Activated CD4-positive, alpha-beta T cell treated with anti-CD3 and anti-CD28 coated beads for 48 hours (primary cell): ENCODE data around the gene GSDMA.
"Not testable (repeated sequence)": the region's sequence is repeated elsewhere in the genome, so short reads cannot be mapped to it uniquely, and the experiment has no call there.

Source experiments
- DNase-seq: peaks from one replicate; pipeline ENCODE4 v3.0.0-alpha.2; 2020

The GSDMA gene

DNA sequence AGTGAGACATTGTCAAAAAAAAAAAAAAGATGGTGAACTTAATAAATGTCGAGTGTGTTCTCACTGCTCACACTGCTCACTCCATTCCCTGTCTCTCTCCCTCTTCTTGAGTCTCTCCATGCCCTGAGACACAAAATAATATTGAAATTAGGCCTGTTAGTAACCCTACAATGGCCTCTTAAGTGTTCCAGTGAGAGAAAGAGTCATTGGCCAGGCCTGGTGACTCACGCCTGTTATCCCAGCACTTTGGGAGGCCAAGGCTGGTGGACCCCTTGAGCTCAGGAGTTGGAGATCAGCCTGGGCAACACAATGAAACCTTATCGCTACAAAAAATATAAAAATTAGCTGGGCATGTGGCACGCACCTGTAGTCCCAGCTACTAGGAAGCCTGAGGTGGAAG, 36.3 kb downstream of the GSDMA start:
- no peak for DNase-seq

DNA sequence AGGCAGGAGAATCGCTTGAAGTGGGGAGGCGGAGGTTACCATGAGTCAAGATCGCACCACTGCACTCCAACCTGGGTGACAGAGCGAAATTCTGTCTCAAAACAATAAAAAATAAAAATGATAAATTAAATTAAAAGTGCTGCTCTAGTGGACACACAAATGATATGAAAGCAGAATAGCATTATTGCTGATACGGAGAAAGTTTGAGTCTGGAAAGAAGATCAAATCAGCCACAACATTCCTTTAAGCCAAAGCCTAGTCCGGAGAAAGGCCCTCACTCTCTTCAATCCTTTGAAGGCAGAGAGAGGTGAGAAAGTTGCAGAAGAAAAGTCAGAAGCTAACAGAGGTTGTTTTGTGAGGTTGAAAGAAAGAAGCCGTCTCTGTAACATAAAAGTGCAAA, 37.4 kb downstream of the GSDMA start:
- DNase-seq, result no peak

DNA sequence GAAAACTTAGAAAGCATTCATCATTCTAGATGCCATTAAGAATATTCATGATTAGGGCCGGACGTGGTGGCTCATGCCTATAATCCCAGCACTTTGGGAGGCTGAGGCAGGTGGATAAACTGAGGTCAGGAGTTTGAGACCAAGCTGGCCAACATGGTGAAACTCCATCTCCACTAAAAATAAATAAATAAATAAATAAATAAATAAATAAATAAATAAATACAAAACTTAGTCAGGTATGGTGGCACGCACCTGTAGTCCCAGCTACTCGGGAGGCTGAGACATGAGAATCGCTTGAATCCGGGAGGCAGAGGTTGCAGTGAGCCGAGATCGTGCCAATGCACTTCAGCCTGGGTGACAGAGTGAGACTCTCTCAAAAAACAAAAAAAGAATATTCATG, 38.5 kb downstream of the GSDMA start:
- not testable (repeated sequence) for DNase-seq

DNA sequence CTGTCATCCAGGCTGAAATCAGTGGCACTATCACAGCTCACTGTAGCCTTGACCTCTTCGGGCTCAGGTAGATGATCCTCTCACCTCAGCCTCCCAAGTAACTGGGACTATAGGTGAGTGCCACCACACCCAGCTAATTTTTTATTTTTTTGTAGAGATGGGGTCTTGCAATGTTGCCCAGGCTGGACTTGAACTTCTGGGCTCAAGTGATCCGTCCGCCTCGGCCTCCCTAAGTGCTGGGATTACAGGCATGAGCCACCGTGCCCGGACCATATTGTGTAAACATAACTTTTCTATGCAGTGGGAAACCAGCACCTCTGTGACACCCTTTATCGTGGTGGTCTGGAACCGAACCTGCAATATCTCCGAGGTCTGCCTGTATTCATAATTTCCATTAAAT, 41.3 kb downstream of the GSDMA start:
- no peak for DNase-seq

DNA sequence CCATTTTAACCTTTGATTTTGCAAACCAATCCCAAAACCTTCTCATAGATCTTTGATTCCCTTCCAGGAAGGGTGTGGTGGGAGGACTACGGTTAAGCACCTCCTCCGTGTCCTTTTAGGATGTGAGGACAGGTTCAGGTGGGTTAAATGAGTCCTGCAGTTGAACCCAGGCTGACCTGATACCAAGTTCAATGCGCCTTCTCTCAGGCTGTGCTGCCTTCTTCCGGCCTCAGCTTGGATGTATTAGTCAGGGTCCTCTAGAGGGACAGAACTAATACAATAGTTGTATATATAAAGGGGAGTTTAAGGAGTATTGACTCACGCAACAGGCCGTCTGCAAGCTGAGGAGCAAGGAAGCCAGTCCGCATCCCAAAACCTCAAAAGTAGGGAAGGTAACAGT, 41.9 kb downstream of the GSDMA start:
- no peak for DNase-seq

DNA sequence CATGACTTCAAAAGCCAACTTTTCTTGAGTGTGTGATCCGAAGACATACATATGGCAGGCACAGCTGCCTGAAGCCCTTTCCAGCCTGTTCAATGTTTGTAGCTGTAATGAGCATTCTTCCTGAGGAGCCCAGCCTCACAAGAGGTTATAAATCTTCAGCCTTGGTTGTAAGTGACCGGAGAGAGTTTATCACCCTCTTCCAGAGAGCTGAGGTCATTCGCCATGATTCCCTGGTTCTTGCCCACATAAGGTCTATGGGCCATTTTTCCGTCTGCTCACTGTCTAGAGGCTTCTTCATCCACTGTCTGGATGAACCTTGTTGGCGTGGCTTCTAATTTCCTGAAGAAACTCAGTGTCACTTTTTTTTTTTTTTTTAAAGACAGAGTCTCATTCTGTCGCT, 42.7 kb downstream of the GSDMA start:
- no peak for DNase-seq

DNA sequence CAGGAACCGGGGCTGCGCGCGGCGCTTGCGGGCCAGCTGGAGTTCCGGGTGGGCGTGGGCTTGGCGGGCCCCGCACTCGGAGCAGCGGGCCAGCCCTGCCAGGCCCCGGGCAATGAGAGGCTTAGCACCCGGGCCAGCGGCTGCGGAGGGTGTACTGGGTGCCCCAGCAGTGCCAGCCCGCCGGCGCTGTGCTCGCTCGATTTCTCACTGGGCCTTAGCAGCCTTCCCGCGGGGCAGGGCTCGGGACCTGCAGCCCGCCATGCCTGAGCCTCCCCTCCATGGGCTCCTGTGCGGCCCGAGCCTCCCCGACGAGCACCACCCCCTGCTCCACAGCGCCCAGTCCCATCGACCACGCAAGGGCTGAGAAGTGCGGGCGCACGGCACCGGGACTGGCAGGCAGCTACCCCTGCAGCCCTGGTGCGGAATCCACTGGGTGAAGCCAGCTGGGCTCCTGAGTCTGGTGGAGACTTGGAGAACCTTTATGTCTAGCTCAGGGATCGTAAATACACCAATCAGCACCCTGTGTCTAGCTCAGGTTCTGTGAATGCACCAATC, 48.2 kb downstream of the GSDMA start:
- DNase-seq, result not testable (repeated sequence)

DNA sequence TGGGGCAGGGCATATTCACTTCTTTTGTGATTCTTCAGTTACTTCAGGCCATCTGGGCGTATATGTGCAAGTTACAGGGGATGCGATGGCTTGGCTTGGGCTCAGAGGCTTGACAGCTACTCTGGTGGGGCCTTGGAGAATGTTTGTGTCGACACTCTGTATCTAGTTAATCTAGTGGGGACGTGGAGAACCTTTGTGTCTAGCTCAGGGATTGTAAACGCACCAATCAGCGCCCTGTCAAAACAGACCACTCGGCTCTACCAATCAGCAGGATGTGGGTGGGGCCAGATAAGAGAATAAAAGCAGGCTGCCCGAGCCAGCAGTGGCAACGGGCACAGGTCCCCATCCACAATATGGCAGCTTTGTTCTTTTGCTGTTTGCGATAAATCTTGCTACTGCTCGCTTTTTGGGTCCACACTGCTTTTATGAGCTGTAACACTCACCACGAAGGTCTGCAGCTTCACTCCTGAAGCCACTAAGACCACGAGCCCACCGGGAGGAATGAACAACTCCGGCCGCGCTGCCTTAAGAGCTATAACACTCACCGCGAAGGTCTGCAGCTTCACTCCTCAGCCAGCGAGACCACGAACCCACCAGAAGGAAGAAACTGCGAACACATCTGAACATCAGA, 49.3 kb downstream of the GSDMA start:
- DNase-seq, result not testable (repeated sequence)

DNA sequence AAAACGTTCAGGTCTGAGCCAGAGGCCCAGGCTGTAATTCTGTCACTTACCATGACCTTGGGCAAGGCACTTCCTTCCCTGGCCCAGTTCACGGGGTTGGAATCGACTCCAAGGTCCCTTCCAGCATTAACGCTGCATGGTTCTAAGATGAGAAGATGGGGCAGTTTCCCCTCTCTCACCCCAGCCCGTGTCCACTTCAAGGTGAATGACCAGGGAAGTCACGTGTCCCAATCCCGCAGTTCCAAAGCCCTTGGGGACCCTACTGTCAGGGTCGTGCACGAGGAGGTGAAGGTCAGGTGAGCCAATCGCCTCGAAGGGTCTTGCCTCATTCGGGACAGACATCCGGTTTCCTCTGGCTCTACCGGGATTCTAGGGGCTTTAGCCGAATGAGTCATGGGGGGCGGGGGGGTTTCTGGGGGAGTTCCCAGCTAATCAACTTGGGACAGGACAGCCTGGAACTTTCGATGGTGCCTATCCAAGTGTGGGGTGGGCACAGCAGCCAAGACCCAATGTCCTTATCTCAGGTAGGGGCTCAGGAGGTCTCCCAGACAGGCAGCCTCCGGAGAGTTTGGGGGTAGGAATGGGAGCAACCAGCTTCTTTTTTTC, 51.7 kb downstream of the GSDMA start:
- DNase-seq, result no peak

DNA sequence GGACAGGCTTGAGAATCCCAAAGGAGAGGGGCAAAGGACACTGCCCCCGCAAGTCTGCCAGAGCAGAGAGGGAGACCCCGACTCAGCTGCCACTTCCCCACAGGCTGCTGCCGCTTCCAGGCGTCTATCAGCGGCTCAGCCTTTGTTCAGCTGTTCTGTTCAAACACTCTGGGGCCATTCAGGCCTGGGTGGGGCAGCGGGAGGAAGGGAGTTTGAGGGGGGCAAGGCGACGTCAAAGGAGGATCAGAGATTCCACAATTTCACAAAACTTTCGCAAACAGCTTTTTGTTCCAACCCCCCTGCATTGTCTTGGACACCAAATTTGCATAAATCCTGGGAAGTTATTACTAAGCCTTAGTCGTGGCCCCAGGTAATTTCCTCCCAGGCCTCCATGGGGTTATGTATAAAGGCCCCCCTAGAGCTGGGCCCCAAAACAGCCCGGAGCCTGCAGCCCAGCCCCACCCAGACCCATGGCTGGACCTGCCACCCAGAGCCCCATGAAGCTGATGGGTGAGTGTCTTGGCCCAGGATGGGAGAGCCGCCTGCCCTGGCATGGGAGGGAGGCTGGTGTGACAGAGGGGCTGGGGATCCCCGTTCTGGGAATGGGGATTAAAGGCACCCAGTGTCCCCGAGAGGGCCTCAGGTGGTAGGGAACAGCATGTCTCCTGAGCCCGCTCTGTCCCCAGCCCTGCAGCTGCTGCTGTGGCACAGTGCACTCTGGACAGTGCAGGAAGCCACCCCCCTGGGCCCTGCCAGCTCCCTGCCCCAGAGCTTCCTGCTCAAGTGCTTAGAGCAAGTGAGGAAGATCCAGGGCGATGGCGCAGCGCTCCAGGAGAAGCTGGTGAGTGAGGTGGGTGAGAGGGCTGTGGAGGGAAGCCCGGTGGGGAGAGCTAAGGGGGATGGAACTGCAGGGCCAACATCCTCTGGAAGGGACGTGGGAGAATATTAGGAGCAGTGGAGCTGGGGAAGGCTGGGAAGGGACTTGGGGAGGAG, 52.5 kb downstream of the GSDMA start, which contains the start of gene CSF3:
CSF3 (plus strand) TSS at position 436 of the 993 bp plus-strand sequence; CDS start at position 471, 35 bp downstream.
- no peak for DNase-seq

DNA sequence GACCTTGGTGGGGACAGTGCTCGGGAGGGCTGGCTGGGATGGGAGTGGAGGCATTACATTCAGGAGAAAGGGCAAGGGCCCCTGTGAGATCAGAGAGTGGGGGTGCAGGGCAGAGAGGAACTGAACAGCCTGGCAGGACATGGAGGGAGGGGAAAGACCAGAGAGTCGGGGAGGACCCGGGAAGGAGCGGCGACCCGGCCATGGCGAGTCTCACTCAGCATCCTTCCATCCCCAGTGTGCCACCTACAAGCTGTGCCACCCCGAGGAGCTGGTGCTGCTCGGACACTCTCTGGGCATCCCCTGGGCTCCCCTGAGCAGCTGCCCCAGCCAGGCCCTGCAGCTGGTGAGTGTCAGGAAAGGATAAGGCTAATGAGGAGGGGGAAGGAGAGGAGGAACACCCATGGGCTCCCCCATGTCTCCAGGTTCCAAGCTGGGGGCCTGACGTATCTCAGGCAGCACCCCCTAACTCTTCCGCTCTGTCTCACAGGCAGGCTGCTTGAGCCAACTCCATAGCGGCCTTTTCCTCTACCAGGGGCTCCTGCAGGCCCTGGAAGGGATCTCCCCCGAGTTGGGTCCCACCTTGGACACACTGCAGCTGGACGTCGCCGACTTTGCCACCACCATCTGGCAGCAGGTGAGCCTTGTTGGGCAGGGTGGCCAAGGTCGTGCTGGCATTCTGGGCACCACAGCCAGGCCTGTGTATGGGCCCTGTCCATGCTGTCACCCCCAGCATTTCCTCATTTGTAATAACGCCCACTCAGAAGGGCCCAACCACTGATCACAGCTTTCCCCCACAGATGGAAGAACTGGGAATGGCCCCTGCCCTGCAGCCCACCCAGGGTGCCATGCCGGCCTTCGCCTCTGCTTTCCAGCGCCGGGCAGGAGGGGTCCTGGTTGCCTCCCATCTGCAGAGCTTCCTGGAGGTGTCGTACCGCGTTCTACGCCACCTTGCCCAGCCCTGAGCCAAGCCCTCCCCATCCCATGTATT, 53.5 kb downstream of the GSDMA start:
- DNase-seq, result no peak

DNA sequence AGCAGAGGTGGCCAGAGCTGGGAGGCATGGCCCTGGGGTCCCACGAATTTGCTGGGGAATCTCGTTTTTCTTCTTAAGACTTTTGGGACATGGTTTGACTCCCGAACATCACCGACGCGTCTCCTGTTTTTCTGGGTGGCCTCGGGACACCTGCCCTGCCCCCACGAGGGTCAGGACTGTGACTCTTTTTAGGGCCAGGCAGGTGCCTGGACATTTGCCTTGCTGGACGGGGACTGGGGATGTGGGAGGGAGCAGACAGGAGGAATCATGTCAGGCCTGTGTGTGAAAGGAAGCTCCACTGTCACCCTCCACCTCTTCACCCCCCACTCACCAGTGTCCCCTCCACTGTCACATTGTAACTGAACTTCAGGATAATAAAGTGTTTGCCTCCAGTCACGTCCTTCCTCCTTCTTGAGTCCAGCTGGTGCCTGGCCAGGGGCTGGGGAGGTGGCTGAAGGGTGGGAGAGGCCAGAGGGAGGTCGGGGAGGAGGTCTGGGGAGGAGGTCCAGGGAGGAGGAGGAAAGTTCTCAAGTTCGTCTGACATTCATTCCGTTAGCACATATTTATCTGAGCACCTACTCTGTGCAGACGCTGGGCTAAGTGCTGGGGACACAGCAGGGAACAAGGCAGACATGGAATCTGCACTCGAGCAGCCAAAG, 54.7 kb downstream of the GSDMA start:
- no peak for DNase-seq

DNA sequence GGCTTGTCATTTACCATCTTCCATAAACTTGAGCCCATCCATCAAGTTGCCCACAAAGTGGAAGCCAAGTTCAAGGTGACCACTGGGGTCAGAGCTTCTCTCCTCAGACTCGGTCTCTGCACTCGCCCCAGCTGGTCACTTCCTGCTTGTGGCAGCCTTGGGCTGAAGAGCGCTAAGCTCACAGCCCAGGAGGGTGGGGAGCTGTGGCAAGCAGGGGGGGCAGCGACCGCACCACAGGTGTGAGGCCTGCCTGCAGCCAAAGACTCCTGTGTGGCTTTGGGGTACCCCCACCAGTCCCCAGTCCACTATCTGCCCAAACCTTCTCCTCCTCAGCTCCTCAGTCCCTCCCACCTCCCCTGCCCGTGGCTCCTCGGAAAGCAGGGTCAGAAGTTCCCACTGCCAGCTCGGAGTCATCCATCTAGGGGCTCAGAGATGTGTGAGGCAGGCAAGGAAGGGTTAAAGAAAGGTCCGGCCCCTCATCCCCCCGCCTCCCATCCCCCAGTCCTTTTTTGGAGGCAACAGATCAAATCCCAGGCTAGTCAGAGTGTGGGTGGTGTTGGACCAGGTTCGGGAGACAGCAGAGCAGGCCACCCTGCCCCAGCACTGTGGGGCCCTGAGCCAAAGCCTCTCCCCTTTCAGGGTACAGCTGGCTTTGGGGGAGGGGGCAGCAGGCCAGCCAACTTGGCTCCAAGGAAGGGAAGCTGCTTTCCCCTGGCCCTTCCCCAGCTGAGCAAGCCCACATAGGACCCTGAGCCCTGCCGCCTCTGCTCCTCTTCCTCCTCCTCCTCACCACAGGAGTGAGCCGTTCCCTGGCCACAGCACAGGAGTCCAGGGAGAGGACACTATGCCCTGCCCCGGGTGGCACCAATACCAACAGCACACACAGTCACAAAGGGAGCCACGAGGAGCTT, 55.7 kb downstream of the GSDMA start:
- DNase-seq, result no peak

DNA sequence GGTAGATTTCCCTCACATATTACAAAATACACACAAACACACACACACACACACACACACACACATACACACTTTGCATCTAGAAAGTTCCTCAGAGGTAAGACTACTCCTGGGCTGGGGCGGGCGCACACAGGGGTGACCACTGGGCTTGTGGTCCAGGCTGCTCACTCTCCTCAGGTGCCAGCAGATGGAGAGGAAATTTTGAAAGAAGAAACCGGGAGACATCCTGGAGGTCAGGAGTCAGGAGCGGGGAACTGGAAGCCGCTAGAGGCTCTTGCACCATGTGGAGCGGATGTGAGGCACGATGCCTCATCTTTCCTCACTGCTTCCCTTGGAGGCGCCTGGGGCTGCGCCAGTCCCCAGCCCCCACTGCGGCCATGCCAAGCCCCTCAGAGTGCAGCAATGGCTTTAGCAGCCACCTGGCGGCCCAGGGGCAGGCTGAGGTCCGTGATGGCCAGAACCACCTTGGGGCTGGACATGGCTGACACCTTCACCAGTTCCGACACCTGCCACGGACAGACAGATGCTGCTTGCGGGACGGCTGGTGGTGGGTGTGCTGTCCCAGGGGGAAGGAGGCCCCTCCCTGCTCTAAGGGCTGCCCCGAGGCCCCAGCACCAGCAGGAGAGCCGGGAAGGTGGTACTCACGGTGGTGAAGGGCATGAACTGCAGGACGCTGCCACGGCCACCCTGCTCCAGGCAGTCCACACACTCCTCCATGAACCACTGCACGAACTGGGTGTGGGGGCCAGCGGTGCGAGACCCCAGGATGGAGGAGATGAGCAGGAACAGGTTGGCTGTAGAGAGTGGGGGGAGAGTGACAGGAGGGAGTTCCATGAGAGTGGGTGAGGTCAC, 56.6 kb downstream of the GSDMA start:
- DNase-seq, result no peak

DNA sequence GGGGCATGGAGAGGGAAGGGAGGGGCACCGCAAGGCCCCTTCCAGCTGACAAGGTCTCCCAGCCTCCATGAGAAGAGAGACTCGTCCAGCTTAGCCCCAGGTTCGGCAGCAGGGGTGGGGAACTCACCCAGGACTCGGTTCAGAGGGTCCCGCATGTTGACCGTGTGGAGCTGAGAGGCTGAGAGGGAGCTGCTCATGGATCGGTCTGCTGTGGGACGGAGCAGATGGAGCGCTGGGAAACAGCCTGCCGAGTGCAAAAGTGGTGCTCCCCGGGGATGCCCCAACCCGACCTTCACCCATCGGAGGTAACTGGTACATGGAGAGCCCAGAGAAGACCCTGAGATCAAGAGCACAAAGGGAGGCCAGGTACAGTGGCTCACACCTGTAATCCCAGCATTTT, 57.3 kb downstream of the GSDMA start:
- DNase-seq, result no peak

DNA sequence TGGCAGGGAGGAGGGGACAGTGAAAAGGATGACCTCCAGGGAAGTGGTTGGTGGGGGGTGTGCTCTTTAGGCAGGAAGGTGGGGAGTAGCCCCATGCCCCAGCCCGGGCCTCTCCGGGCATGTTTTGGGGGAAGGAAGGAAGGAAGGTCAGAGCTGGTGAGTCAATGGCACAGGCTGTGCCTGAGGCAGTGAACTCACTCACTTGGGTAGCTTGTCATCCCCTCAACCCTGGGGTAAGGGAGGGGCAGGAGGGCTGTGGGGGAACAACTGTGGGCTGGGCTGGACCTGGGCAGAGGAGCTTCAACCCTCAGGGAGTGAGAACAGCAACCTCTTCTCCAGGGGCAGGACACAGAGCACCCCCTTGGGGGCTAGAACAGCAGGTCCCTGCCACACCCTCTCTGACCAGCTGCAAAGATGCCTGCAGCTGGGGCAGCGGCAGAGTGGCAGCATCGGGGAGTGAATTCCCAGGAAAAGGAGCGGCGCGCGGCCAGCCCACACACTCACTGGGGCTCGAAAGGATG, 58.7 kb downstream of the GSDMA start:
- DNase-seq, result no peak

DNA sequence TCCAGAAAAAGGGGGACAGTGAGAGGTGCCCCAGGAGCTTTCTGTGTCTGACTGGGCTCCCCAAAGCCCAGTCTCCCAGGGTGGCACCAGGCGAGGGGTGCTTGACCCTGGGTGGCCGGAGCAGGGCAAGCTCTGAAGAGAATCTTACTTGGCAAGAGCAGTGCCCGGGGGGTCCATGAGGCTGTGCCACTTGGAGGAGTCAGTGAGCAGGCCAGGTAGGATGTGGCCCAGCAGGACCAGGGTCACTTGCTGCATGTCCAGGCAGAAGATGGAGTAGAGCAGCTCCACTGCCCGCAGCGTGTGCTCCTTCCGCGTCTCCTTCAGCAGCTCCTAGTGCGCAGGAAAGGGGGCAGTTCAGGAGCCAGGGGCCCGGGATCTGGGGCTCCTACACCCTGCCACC, 59.7 kb downstream of the GSDMA start:
- no peak for DNase-seq

DNA sequence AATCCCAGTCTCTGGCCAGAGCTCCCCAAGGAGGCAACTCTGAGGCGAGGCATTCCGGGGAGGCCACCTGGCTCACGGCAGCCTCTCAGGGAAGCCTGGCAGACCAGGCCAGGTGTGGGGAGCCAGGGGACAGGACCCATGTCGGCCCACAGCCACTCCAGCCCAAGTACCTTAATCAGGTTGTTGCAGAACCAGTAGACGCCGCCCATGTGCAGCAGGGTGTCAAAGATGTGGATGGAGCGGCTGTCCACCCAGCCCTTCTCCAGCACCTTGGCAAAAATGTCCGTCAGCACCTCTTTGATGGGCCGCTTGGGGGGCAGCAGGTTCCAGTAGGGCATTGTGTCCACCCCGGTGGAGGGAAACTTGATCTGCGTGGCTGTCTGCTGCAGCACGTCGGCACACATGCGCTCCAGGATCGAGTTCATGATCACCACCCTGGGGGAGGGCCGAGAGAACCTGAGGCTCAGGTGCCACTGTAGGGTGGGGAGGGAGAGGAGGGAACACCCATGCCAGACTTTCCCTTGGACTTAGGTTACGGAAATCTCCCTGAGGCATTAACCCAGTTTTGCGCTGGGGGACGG, 60.2 kb downstream of the GSDMA start:
- DNase-seq, result no peak
